DOHH2 (cell line): ENCODE measurements around the gene FAM168B.

Experiments
- EZH2phosphoT487 ChIP-seq: fragments of 200-600 bp; sonication (generic); IDR thresholded peaks from 2 replicates; pipeline ENCODE4 v1.6.1; 2017; ENCODE audit warnings: borderline replicate concordance, mild to moderate bottlenecking, antibody characterized with exemption, low read length, moderate library complexity, mixed read lengths
- TF ChIP-seq, protein P1 (sequence below): fragments of 200-600 bp; sonication (generic); IDR thresholded peaks from one replicate; pipeline ENCODE4 v1.5.1; 2014; ENCODE audit warnings: antibody characterized with exemption, mild to moderate bottlenecking, low read depth, low read length; ENCODE audit not compliant: poor library complexity, severe bottlenecking

DNA sequence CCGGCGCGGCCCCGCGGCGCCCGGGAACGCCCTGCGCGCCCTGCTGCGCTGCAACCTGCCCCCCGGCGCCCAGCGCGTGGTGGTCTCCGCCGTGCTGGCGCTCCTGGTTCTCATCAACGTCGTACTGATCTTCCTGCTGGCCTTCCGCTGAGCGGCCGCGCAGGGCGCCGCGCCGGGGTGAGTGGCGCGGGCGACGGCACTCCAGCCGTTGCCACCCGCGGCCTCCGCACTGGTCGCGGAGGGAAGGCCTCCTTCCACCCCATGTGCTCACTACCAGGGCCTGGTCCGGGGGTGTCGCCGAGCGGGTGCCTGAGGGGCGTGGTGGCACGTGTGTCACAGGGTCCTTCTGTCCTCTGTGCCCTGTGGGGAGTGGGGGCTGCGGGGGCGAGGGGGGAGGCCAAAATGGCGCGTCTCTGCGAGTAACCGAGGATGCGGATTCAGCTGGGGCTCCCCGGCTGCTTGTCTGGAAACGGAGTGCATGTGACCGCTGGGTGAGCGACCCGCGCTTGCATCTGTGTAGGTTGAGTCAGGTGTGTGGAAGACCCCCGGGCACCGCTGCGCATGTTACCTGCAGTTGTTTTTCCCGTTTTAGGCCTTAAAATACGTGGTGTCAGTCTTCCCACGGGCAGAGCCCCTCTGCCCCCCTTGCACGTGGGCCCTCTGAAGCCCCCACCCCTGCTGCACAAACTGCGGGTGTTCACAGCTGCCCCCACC, 58.0 kb downstream of the FAM168B start:
- TF ChIP-seq, protein P1, sequence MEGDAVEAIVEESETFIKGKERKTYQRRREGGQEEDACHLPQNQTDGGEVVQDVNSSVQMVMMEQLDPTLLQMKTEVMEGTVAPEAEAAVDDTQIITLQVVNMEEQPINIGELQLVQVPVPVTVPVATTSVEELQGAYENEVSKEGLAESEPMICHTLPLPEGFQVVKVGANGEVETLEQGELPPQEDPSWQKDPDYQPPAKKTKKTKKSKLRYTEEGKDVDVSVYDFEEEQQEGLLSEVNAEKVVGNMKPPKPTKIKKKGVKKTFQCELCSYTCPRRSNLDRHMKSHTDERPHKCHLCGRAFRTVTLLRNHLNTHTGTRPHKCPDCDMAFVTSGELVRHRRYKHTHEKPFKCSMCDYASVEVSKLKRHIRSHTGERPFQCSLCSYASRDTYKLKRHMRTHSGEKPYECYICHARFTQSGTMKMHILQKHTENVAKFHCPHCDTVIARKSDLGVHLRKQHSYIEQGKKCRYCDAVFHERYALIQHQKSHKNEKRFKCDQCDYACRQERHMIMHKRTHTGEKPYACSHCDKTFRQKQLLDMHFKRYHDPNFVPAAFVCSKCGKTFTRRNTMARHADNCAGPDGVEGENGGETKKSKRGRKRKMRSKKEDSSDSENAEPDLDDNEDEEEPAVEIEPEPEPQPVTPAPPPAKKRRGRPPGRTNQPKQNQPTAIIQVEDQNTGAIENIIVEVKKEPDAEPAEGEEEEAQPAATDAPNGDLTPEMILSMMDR: no peak
- no peak for TF ChIP-seq EZH2phosphoT487
